HG02763 (cell line): ENCODE measurements around the gene ZNF366.
"Not testable (repeated sequence)": the region's sequence is repeated elsewhere in the genome, so short reads cannot be mapped to it uniquely, and the experiment has no call there.

Experiments used
- ATAC-seq: cut with Tn5 transposase; IDR thresholded peaks from one replicate; pipeline ENCODE4 v1.9.1; 2021; ENCODE audit warnings: mild to moderate bottlenecking, moderate library complexity; ENCODE audit not compliant: unreplicated experiment

Gene ZNF366

DNA sequence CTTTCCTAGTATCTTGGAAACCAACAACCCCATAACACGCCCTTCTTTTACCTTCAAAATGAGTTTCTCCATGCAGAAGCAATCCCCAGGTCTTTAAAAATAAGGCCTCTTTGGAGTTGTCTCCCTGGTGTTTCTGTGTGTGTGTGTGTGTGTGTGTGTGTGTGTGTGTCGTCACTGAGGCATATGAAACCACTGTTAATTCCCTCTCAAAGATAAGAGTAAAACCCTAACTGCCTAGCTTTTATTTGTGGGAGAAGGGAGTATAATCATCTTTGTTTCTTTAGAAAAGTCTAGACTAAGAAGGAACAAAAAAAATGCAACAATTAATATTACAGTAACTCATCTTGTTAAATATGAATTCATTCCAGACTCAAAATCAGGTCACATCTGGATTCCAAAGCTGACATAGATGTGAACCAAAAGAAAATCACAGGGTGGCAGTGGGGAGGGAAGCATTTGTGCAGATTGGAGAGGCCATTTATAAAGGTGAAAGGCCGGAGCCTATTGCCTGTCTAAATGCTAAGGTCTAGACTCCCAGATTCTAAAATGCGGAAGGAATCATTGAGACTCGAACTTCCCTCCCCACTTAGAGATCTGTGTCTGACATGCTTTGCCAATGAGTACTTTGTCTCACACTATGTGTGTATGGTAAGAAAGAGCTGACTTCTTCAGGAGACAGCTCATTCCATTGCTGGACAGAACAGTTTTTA, 91.4 kb downstream of the ZNF366 start:
- ATAC-seq = no peak

DNA sequence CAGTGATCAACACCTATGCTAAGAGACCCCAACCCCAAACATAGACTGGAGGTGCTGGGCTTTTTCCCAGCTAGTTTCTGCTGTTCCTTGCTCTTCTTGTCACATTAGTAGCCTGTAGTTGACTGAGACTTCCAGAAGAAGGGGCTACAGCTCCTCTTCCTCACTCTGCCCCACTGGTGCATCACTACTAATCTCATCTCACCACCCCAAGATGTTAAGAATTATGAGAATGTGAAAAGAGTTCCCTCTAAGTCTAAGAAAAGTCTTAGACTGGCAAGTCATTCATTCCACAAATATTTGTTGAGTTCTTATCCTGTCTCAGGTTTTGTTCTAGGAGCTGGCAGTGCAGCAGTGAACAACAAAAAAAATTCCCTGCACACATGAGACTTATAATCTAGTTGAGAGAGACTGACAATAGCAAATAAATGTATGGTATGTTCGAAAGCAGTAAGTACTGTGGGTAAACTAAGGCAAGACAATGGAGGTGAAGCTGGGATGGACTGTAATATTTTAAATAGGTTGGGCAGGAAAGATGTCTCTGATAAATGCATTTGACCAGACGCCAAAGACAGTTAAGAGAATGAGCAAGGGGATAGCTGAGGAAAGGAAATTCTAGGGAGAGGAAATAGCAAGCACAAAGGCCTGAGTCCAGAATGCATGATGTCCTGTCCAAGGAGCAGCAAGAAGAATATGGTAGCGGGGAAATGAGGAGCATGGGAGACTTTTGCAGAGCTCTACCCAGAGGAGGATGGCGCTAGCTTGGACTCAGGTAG, 94.7 kb downstream of the ZNF366 start:
- ATAC-seq = no peak

DNA sequence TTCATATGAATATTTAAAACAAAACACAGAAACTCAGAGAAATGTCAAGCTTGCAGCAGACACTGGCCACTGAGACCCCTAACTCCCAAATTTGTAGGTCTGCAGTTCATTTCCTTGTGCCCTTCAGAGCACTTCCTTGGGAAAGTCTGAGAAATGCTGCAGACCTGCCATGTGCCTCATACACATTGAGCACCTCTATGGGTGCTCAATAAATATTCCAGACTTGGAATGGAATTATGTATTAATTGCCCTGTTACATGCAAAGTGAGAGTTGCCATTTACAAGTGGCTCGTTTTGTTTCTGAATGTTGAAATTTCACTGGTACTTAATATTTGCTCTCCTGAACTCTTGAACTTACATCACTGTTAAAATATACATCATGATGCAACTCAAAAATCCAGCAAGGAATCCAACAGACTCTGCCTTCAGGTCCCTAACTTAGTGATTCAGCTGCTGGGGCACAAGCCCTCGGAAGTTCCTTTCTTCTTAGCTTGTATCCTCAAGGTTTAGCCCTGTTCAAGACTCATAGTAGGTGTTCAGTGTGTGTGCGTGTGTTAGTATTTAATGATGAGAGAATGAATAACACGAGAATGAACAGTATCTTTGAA, 96.4 kb downstream of the ZNF366 start:
- ATAC-seq = no peak

DNA sequence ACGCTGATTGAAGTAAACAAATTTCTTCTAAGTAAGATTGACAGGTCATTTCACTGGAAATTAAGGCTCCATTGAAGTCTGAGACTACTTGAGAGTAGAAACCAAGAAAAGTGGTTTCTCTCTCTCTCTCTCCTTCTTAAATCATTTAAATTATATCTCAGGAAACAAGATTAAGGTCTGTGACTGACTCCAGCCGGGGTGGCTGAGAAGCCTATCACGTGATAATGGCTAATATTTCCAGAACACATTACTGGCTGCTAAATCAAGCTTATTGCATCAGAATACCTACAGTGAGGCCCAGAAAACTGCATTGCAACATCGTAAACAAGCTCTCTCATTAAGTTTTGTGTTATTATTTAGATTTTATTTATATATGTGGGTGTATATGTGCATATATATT, 98.6 kb downstream of the ZNF366 start:
- ATAC-seq = no peak

DNA sequence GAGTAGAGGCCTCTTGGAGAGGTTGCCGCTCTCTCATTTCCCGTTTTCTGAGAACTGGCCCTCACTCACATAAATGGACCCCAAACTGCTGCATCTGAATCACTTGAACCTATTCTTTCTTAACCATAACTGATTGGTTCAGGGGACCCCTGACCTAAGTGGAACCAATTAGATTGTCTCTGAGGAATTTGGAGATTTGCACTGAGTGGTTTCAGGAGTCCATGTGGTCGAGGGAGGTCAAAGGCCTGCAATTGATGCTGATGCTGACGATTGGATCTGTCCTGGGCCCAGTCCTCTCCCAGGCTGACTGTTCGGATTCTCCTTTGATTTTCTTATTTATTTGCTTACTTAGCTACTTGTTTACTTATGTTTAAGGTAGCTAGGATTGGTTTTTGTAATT, 99.1 kb downstream of the ZNF366 start:
- ATAC-seq = no peak

DNA sequence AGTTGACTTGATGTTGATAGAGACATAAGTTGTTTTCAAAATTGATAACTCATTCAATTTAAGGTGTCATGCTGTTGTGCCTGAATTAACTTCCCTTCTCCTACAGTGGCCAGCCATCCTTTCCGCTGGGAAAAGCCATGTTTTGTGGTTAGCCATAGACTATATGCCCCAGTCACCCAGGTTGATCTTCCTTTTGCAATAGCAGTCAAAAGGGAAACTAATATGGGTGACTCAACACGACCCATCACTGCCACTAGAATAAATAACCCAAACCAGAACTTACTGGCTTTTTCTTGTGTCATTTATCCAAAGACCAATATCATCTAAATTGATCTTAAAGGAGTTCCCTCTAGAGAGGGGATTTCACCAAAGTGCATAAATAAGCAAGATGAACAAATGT, 99.7 kb downstream of the ZNF366 start:
- ATAC-seq = no peak

DNA sequence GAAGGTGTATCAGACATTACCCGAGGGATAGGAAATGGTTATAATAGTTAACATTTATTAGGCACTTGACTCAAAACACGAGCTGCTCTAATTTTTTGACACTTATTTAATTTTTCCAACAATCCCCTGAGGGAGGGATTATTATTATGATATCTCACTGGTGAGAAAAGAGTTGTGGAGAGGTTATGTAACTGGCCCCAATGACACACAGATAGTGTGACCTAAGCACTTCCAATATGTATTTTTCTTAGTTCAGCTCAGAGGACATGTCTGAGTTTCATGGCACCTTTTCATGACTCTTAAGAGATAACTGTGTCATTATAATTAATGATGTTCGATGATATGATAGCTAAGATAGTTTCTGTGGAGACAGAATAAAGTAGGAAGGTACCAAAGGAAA, 100.1 kb downstream of the ZNF366 start:
- ATAC-seq = no peak

DNA sequence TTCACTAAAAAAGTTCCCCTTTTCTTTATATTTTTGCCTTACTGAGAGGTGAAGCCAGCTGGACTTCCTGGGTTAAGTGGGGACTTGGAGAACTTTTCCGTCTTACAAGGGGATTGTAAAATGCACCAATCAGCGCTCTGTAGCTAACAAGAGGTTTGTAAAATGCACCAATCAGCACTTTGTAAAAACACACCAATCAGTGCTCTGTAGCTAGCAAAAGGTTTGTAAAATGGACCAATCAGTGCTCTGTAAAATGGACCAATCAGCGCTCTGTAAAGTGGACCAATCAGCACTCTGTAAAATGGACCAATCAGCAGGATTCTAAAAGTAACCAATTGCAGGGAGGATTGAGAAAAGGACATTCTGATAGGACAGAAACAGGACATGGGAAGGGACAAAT, 102.4 kb downstream of the ZNF366 start:
- ATAC-seq = not testable (repeated sequence)

DNA sequence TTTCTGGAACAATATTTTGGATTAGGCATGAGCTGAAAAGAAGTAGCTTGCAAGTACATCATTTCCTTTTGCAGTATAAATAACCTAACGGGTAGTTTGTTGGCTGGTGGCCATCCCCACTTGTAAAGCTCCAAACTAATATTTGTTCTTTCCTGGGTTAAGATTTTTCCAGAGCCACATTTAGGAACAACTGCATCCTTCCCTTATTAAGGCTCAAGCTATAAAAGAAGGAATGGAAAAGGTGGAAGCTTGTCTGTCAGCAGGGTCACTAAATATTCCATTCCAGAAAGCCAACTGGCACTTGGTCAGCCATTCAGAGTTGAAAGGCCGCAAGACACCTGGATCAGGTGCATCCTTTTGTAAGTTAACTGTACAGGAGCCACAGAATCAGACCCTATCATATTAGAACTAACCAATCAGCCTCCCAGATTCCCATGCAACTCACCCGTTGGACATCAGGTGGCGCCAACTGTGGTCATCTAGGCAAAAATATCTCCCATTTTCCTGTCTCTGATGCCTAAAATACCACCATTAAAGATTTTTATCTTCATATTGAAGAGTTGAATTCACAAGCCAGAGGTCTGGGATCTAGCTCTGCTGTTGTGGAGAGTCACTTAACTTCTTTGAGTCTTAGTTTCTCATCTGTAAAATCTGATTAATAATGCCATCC, 104.1 kb downstream of the ZNF366 start:
- ATAC-seq = no peak

DNA sequence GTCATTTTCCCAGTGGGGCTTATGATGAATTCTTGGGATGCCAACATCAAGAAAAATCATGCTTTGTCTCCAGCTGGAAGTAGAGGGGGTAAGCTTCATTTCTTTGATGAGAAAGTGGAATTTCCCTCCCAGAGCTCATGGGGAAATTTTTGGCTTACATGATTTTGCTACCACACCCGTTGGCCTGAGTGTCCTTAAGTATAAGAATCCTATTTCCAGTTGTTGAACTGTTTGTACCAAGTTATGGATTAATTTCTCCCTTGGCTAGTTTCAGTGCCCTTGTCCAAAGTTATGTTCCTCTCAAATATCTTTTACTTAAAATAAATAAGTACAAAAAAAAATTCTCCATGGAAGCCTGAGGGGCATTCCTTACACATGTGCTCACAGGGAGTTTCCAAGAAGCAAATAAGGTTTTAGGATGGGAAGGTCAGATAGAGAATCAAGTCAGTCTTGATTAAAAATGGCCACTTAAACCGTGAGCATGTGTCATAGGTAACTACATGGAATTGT, 104.8 kb downstream of the ZNF366 start:
- ATAC-seq = no peak

DNA sequence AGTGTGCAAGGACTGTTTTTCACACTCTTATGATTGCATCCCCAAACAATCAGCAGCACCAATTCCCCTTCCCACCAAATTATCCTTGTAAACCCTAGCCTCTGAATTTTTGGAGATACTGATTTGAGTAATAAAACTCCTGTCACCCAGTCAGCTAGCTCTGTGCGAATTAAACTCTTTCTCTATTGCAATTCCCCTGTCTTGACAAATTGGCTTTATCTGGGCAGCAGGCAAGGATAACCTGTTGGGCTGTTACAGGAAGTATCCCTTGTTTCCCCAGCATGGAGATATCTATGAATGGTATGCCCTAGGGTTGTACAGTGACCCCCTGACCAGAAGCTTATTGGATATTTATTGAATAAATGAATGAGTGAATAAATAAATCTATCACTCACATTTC, 106.3 kb downstream of the ZNF366 start:
- ATAC-seq = no peak

DNA sequence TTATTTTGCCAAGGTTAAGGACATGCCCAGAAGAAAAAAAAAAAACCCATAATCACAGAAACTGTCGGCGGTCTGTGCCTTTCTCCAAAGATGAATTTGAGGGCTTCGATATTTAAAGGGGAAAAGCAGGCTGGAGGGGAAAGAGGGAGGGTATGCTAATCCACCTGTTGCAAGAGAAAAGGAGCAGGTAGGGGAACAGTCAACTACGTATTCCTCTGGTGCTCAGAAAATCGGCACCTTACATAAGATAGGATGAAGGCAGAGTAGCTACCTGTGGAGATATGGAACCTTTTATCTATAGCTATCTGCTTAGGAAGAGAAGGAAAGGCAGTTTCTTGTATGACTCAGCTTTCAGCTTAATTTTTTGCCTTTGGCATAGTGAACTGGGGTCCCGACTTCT, 109.4 kb downstream of the ZNF366 start:
- no peak for ATAC-seq

DNA sequence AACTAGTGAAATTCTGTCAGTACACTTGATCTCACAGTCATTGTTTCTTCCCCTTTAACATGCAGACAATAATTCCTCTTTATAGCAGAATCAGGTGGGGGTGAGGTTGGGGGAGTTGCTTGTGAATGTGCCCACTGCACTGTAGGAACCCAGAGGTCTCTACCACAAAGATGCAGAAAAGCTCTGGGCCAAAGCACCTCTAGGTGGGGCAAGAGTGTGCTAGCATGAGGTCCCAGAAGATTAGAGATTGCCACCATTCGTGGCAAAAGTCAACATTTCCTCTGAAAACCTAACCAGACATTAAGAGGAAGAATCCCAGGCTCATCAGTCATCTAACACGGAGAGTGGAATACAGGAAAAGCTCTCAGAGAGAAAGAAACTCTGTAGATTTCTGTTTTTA, 112.5 kb downstream of the ZNF366 start:
- no peak for ATAC-seq

DNA sequence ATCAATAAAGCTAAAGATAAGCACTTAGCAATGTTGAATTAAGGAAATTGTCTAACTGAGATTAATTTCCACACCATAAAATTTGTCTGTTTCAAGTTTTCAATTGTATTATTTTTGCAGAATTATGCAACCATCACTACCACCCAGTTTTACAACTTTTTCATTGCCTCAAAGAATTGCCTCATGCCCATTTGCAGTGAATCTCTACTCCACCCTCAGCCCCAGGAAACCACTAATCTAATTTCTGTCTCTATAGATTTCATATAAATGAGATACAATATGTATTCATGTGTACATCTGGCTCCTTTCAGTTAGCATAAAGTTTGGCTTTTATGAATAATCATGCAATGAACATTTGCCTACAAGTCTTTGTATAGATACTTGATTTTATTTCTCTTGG, 114.2 kb downstream of the ZNF366 start:
- no peak for ATAC-seq
